Astrocyte (in vitro differentiated cells and primary cell): ENCODE data around the gene SLC35F6.
A peak's percentile ranks its signal among the peaks of the same experiment; 100 is the strongest.

Experiments used
- EZH2 ChIP-seq: IDR thresholded peaks from 2 replicates; pipeline ENCODE4 v1.6.1; 2012; ENCODE audit warnings: mild to moderate bottlenecking, low read length, inconsistent platforms; ENCODE audit not compliant: insufficient read depth
- TF ChIP-seq, protein P1 (sequence below): IDR thresholded peaks from 2 replicates; pipeline ENCODE4 v1.5.1; 2011; ENCODE audit warnings: low read depth, mild to moderate bottlenecking, inconsistent platforms, low read length, moderate library complexity; ENCODE audit not compliant: insufficient read depth

DNA sequence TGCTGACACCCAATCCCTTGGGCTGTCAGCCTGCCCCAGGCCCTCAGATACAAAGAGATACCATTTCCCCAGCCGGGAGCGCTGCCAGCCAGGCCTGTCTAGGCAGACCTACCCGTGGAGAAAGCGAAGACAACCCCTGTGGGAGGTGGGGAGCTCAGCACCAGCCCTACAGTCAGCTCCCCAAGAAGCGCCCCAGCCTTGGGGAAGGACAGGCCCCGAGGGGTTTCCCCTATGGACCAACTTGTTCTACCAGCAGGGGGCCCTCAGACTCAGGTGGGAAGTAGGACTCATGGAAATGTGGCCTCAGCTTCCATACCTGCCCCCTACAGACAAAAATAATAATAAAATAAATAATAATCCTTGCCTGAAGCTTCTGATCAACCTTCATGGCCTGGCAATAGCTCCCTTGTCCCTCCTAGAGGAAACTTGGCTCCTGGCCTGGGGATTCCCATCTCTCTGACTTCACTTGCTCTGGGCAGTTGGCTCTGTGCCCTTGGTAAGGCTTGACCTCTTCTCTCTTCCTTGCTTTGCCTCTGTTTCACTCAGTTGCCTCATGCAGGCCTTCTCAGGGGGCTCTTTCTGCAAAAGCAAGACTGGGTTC lies 7.0 kb downstream of the SLC35F6 start:
- TF ChIP-seq, protein P1, sequence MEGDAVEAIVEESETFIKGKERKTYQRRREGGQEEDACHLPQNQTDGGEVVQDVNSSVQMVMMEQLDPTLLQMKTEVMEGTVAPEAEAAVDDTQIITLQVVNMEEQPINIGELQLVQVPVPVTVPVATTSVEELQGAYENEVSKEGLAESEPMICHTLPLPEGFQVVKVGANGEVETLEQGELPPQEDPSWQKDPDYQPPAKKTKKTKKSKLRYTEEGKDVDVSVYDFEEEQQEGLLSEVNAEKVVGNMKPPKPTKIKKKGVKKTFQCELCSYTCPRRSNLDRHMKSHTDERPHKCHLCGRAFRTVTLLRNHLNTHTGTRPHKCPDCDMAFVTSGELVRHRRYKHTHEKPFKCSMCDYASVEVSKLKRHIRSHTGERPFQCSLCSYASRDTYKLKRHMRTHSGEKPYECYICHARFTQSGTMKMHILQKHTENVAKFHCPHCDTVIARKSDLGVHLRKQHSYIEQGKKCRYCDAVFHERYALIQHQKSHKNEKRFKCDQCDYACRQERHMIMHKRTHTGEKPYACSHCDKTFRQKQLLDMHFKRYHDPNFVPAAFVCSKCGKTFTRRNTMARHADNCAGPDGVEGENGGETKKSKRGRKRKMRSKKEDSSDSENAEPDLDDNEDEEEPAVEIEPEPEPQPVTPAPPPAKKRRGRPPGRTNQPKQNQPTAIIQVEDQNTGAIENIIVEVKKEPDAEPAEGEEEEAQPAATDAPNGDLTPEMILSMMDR: peak; percentile 20
- no peak for TF ChIP-seq EZH2
